ENCODE data around the gene PANX2. TPM values are rescaled to one million over a fixed set of nuclear protein-coding genes. Genes with fewer than 3 reads are reported as not detected.
"Not testable (repeated sequence)": the region's sequence is repeated elsewhere in the genome, so short reads cannot be mapped to it uniquely, and the experiment has no call there.

Gene PANX2, protein sequence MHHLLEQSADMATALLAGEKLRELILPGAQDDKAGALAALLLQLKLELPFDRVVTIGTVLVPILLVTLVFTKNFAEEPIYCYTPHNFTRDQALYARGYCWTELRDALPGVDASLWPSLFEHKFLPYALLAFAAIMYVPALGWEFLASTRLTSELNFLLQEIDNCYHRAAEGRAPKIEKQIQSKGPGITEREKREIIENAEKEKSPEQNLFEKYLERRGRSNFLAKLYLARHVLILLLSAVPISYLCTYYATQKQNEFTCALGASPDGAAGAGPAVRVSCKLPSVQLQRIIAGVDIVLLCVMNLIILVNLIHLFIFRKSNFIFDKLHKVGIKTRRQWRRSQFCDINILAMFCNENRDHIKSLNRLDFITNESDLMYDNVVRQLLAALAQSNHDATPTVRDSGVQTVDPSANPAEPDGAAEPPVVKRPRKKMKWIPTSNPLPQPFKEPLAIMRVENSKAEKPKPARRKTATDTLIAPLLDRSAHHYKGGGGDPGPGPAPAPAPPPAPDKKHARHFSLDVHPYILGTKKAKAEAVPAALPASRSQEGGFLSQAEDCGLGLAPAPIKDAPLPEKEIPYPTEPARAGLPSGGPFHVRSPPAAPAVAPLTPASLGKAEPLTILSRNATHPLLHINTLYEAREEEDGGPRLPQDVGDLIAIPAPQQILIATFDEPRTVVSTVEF
- polyA plus RNA-seq (ENCODE audit: insufficient read length in 4 of 4) = 1 to 10 TPM in 3 of 4 donors, under 1 TPM in 1; 0.76 to 2.2 (median 1.5) TPM

DNA sequence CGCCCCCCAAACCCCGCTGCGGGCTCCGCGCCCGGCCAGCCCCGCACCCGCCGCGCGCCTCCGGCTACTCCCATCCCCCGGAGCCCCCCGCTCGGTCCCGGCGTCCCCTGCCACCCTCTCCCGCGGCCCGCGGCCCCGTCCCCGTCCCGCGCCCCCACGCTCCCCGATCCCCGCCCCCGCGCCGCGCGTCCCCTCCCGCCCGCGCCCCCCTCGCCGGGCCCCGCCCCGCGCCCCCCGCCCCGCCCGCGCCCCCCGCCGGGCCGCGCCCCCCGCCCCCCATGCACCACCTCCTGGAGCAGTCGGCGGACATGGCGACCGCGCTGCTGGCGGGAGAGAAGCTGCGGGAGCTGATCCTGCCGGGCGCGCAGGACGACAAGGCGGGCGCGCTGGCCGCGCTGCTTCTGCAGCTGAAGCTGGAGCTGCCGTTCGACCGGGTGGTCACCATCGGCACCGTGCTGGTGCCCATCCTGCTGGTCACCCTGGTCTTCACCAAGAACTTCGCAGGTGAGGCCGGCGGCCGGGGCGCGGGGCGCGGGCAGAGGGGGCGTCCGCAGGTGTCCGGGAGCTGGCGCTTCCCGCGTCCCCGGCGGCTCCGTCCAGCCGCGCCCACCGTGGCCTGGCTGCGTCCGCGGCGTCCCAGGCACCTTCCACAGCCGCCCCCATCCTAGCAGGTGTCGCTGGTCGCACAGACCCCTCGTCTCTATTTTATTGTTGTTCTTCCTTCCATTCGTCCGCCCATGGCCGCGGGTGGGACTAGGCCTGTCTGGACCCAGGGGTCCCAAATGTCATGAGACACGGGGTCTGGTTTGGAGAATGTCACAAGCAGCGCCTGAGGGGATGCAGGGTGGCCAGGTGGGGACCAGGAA is at the start of gene PANX2:
PANX2 (plus strand) TSS at position 279 of the 866 bp plus-strand sequence; CDS start at position 279, 0 bp downstream.
- DNase-seq (ENCODE audit: low read depth in 4 of 4, low spot score in 3 of 4) = no peak

GRCh38 chr22:50121202-50121740 is 49.3 kb upstream of the PANX2 start:
- DNase-seq (ENCODE audit: low read depth in 4 of 4, low spot score in 3 of 4) = no peak

DNA sequence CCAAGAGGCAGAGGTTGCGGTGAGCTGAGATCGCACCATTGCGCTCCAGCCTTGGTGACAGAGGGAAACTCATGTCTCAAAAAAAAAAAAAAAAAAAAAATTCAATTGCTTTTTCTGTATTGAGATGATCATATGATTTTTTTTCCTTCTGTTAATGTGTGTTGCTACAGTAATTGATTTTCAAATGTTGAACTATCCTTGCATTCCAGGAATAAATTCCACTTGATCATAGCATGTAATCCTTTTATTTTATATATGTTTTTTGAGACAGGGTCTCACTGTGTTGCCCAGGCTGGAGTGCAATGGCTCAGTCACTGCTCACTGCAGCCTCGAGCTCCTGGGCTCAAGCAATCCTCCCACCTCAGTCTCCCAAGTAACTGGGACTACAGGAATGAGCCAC is 47.4 kb upstream of the PANX2 start:
- DNase-seq (ENCODE audit: low read depth in 4 of 4, low spot score in 3 of 4) = no peak

GRCh38 chr22:50125029-50125428 is 45.5 kb upstream of the PANX2 start:
- no peak for DNase-seq (ENCODE audit: low read depth in 4 of 4, low spot score in 3 of 4)

DNA sequence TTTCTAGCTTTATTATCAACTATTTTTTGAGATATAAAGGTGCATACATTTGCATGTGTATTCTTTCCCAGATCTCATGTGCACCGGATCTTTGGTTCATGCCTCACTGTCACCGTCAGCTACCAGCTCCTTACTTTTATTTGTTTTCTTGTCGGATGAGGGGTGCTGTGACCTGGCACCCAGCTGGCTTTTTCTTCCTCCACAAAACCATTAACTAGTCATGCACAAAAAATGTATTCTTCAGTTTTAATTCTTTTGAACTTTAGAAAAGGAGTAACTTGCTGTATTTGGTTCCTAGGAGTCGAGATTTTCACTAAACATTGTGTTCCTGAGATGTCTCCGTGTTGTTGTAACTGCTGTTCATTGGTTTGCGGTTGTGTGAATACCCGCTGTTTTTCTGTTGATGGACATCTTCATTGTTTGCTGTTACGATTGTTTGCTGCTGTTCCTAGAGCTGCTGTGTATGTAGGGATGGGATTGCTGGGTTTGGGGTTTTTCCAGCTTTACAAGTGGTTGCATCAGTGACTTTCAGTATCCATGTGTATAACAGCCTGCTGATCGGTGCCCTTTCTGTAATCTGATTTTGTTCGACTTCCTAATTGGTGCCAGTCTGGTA is 41.3 kb upstream of the PANX2 start:
- no peak for DNase-seq (ENCODE audit: low read depth in 4 of 4, low spot score in 3 of 4)

- no peak for DNase-seq (ENCODE audit: low read depth in 4 of 4, low spot score in 3 of 4)
Observed at GRCh38 chr22:50131894-50132293, 38.6 kb upstream of the PANX2 start.

GRCh38 chr22:50134481-50134880 is 36.0 kb upstream of the PANX2 start:
- DNase-seq (ENCODE audit: low read depth in 4 of 4, low spot score in 3 of 4) = no peak

- no peak for DNase-seq (ENCODE audit: low read depth in 4 of 4, low spot score in 3 of 4)
Observed at GRCh38 chr22:50136581-50137015, 33.9 kb upstream of the PANX2 start.

GRCh38 chr22:50137277-50137676 is 33.3 kb upstream of the PANX2 start:
- not testable (repeated sequence) for DNase-seq (ENCODE audit: low read depth in 4 of 4, low spot score in 3 of 4)

DNA sequence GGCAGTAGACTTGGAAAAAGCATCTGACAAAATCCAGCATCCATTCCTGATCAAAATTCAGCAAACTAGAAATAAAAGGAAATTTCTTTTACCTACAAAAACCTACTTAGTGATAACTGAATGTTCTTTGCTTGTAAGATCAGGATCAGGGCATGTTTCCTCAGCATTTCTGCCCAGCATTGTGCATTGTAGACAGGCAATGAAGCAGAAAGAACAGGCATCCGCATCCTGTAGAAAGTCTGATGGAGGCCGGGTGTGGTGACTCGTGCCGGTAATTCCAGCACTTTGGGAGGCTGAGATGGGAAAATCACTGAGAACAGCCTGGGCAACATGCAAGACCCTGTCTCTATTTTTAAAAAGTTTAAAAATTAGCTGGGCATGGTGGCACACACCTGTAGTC is 32.5 kb upstream of the PANX2 start:
- DNase-seq (ENCODE audit: low read depth in 4 of 4, low spot score in 3 of 4) = no peak

- DNase-seq (ENCODE audit: low read depth in 4 of 4, low spot score in 3 of 4) = no peak
Observed at GRCh38 chr22:50138988-50139387, 31.5 kb upstream of the PANX2 start.

DNA sequence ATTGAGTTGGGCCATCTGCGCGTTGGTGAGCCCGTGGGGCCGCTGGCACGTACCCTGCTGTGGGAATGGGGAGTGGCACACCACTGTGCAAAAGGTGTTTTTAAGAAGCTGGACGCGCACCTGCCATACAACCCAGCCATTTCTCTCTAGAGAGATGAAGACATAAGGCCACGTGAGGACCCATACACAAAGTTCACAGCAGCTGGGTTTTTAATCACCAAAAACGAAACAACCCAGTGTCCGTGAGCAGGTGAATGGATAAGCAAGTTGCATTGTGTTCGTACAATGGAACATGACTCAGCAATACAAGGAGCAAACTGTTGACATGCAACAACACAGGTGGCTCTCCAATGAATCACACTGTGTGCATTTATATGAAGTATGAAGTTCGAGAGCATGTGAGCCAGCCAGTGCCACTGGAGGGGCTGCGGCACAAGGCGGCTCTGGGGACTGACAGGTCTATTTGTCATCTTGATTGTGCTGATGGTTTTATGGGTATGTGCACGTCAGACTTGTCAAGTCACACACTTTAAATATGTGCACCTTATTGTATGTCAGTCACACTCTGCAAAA is 30.6 kb upstream of the PANX2 start:
- no peak for DNase-seq (ENCODE audit: low read depth in 4 of 4, low spot score in 3 of 4)

- DNase-seq (ENCODE audit: low read depth in 4 of 4, low spot score in 3 of 4) = no peak
Observed at GRCh38 chr22:50140615-50141014, 29.9 kb upstream of the PANX2 start.

DNA sequence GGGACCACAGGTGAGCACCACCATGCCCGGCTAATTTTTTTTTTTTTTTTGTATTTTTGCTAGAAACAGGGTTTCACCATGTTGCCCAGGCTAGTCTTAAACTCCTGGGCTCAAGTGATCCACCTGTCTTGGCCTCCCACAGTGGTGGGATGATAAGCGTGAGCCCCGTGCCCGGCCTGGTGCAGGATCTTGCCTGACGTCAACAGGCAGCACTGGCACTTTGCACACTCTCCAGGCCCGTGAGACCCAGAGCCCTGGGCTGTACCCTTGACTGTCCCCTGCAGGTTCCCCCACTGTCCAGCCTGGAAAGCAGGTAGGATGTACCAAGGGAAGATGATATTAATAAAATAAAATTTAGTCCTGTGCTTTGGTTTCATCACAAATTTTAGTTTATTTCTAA is 29.1 kb upstream of the PANX2 start:
- no peak for DNase-seq (ENCODE audit: low read depth in 4 of 4, low spot score in 3 of 4)

DNA sequence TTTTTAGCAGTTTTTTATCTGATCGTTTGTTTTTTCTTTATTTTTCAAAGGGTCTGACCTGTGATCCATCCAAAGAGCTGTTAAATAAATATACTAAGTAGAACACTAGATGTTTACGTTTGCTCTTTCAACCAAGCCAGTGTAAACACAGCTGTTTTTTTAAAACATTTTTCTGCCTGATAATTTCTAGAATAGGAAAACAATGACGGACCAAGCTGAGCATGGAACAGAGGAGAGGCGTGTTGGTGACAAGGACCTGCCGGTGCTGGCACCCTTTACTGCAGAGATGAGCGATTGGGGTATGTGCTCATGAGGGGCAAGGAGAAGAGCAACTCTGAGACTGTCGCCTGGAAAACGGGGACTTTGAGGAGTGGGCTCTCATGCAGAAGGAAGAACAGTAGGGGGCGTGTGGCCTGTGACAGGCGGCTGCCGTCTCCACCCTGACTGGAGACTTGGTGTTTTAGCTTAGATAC is 28.6 kb upstream of the PANX2 start:
- DNase-seq (ENCODE audit: low read depth in 4 of 4, low spot score in 3 of 4) = no peak

GRCh38 chr22:50143096-50143495 is 27.4 kb upstream of the PANX2 start:
- no peak for DNase-seq (ENCODE audit: low read depth in 4 of 4, low spot score in 3 of 4)

GRCh38 chr22:50144005-50144614 is 26.4 kb upstream of the PANX2 start:
- DNase-seq (ENCODE audit: low read depth in 4 of 4, low spot score in 3 of 4) = no peak

- DNase-seq (ENCODE audit: low read depth in 4 of 4, low spot score in 3 of 4) = no peak
Observed at GRCh38 chr22:50145721-50146438, 24.7 kb upstream of the PANX2 start.
